Measurements from ENCODE around the gene DNAH12.

The DNAH12 gene

GRCh38 chr3:57544181-57545125 is at the start of gene DNAH12:
DNAH12 (minus strand) TSS chr3:57544344; CDS start chr3:57542870, 1,474 bp downstream.
- DNase-seq (ENCODE audit: low spot score): peak; percentile 90

- DNase-seq (ENCODE audit: low spot score): no peak
Observed at GRCh38 chr3:57592306-57592705, 48.2 kb upstream of the DNAH12 start.

- no peak for DNase-seq (ENCODE audit: low spot score)
Observed at GRCh38 chr3:57587905-57588304, 43.8 kb upstream of the DNAH12 start.

GRCh38 chr3:57586778-57587177 is 42.6 kb upstream of the DNAH12 start:
- no peak for DNase-seq (ENCODE audit: low spot score)

- DNase-seq (ENCODE audit: low spot score): no peak
Observed at GRCh38 chr3:57583544-57583943, 39.4 kb upstream of the DNAH12 start.

GRCh38 chr3:57582474-57583168 is 38.5 kb upstream of the DNAH12 start:
- DNase-seq (ENCODE audit: low spot score): no peak

- DNase-seq (ENCODE audit: low spot score): no peak
Observed at GRCh38 chr3:57577801-57578200, 33.7 kb upstream of the DNAH12 start.

GRCh38 chr3:57575966-57576626 is 32.0 kb upstream of the DNAH12 start:
- no peak for DNase-seq (ENCODE audit: low spot score)

GRCh38 chr3:57572096-57572495 is 28.0 kb upstream of the DNAH12 start:
- no peak for DNase-seq (ENCODE audit: low spot score)

GRCh38 chr3:57570878-57571277 is 26.7 kb upstream of the DNAH12 start:
- no peak for DNase-seq (ENCODE audit: low spot score)

GRCh38 chr3:57569859-57570450 is 25.8 kb upstream of the DNAH12 start:
- no peak for DNase-seq (ENCODE audit: low spot score)

GRCh38 chr3:57559526-57559925 is 15.4 kb upstream of the DNAH12 start:
- no peak for DNase-seq (ENCODE audit: low spot score)

- DNase-seq (ENCODE audit: low spot score): no peak
Observed at GRCh38 chr3:57557085-57557537, 13.0 kb upstream of the DNAH12 start.

GRCh38 chr3:57556459-57557084 is 12.4 kb upstream of the DNAH12 start:
- no peak for DNase-seq (ENCODE audit: low spot score)

- peak; percentile 86 for DNase-seq (ENCODE audit: low spot score)
Observed at GRCh38 chr3:57555738-57556458, 11.8 kb upstream of the DNAH12 start, which contains the start of gene PDE12. PDE12 (plus strand) TSS chr3:57556274; CDS start chr3:57556380, 106 bp downstream.

GRCh38 chr3:57555306-57555705 is 11.2 kb upstream of the DNAH12 start:
- no peak for DNase-seq (ENCODE audit: low spot score)

- DNase-seq (ENCODE audit: low spot score): no peak
Observed at GRCh38 chr3:57546616-57547015, 2.5 kb upstream of the DNAH12 start.

GRCh38 chr3:57545636-57546268 is 1.6 kb upstream of the DNAH12 start:
- DNase-seq (ENCODE audit: low spot score): no peak

- DNase-seq (ENCODE audit: low spot score): no peak
Observed at GRCh38 chr3:57538465-57538864, 5.7 kb downstream of the DNAH12 start.

- DNase-seq (ENCODE audit: low spot score): no peak
Observed at GRCh38 chr3:57530071-57530608, 14.0 kb downstream of the DNAH12 start.
